ENCODE measurements around the gene ALG12.

DNA sequence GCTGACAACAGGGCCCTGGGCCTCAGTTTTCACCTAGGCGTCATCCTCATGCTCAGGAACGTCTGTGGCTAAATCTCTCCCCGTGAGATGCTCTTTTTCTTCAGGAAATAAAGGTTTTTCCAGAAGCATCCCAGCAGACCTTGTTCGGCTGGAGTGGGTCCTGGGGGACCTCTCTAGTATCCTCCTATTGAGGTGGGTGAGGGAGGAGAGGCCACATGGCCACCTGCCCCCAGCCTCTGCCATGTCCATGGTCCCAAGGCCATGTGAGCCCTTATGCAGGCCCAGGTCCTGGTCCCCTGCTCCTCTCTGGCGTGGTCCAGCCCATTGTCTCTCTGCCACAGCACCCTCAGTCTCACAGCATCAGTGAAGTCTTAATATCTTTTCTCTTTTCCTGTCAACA is 22.0 kb downstream of the ALG12 start:
- no peak for TF ChIP-seq CTCF (IDR thresholded peaks at IDR 0.05; ENCODE audit: low read depth, low read length)
- TF ChIP-seq POLR2A (IDR thresholded peaks at IDR 0.05; ENCODE audit: extremely low read depth, insufficient read length): no peak

Data from NB4 (cell line).